Activated CD4-positive, alpha-beta T cell treated with anti-CD3 and anti-CD28 coated beads, Interleukin-2, amount 50 U/mL, for 24 hours (primary cell): ENCODE measurements around the gene PRDM9.
"Not testable (repeated sequence)": the region's sequence is repeated elsewhere in the genome, so short reads cannot be mapped to it uniquely, and the experiment has no call there.

Experiments used
- DNase-seq, 2 donors: peaks; one replicate each; pipeline ENCODE4 v3.0.0-alpha.2; 2020; ENCODE audit warnings: low read depth in 1 of 2, low spot score in 1 of 2

PRDM9 gene

GRCh38 chr5:23527216-23527920 lies 20.0 kb downstream of the PRDM9 start:
- DNase-seq, result not testable (repeated sequence)

GRCh38 chr5:23528677-23529076 lies 21.3 kb downstream of the PRDM9 start:
- no peak for DNase-seq

GRCh38 chr5:23530571-23530970 lies 23.2 kb downstream of the PRDM9 start:
- DNase-seq, result no peak

- DNase-seq, result no peak
These were observed 63.6 kb downstream of the PRDM9 start for GRCh38 chr5:23571059-23571458.
